Measurements from ENCODE around the gene MYO7B. TPM values are rescaled to one million over a fixed set of nuclear protein-coding genes. Genes with fewer than 3 reads are reported as not detected.

The MYO7B gene
- total and polyA plus RNA-seq, 10 donors = 32.3 to 165 (median 52.9) TPM

DNA sequence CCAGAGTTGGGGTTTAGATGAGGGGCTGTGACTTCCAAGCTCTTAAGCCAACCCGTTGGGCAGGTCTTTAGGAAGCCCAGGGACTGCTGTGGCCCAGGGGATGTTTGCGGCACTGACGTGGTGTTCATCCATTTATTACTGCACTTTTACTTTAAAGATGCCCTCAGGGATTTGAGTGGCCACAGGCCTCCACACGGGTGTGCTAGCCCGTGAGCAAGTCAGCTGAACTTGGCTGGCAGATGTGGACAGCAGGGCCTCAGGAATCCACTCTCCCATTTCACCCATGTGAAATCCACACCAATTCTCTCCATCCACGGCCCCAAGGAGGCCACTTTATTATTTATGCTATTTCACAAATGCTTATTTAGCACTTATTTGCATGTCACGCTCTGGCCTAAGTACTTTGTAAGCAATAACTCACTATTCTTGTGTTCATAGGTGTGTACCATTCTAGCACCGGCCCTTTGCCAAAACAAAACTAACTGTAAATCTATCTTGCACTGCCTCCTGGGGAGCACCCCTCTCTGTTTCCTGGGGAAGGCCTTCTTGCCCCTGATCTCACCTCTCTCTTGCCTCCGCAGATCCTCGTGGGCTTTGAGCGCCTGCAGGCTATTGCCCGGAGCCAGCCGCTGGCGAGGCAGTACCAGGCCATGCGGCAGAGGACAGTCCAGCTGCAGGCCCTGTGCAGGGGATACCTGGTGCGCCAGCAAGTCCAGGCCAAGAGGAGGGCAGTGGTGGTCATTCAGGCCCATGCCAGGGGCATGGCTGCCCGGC is 71.3 kb downstream of the MYO7B start:
- Histone ChIP-seq H3K4me3 (no peak overlapping the region), H3K4me1 (peaks cover 0 to 11% (median 0%) of the 10 kb centered on the region in 6 donors), H3K9me3 (peaks cover 0 to 28% (median 3%) of the 10 kb centered on the region in 8 donors), H3K27me3 (replicated peaks in 1 of 7) (no peaks in the 10 kb centered on the region), H3K36me3 (peaks cover 0 to 9% (median 0%) of the 10 kb centered on the region in 6 donors), H3K27ac (no peak overlapping the region)
- 87 to 92% (median 92%) methylated on average over 12 to 17 of the region's 17 CpGs for WGBS, 5 donors
- peak; percentile 62 for DNase-seq
- intact Hi-C loops (cut with DNase I; ENCODE audit: low total_unique reads) = no loop called here
- TF ChIP-seq, protein P1, sequence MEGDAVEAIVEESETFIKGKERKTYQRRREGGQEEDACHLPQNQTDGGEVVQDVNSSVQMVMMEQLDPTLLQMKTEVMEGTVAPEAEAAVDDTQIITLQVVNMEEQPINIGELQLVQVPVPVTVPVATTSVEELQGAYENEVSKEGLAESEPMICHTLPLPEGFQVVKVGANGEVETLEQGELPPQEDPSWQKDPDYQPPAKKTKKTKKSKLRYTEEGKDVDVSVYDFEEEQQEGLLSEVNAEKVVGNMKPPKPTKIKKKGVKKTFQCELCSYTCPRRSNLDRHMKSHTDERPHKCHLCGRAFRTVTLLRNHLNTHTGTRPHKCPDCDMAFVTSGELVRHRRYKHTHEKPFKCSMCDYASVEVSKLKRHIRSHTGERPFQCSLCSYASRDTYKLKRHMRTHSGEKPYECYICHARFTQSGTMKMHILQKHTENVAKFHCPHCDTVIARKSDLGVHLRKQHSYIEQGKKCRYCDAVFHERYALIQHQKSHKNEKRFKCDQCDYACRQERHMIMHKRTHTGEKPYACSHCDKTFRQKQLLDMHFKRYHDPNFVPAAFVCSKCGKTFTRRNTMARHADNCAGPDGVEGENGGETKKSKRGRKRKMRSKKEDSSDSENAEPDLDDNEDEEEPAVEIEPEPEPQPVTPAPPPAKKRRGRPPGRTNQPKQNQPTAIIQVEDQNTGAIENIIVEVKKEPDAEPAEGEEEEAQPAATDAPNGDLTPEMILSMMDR (IDR thresholded peaks at IDR 0.05 in 8 of 11, conservative IDR thresholded peaks at IDR 0.05 in 3 of 11) = no peak
- TF ChIP-seq POLR2A (IDR thresholded peaks at IDR 0.05) = no peak
- no peak for TF ChIP-seq POLR2AphosphoS5 (IDR thresholded peaks at IDR 0.05)

DNA sequence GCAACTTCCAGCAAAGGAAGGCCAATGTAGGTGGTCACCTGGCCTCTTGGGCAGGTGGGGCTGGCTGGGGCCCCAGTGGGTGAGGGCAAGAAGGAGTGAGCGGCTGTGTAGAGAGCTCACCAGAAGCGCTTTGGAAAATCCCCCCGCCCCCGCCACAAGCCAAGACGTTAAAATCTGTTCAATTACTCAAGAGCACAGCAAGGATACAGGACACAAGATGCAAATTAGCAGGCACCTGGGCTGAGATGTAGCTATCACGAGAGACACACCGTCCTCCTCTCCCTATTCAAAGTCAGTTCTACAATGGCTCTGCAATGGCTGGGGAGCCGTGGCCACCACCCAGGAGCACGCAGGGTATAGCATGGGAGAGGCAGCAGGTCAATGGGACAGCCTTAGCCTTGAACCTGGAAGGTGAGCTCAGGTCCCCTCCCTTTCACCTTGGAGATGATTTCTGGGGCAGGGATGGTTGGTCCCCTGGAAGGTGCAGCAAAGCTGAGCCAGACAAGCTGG is 72.0 kb downstream of the MYO7B start:
- WGBS, 5 donors = 85 to 92% (median 89%) methylated on average over 6 to 9 of the region's 9 CpGs
- H3K4me3 ChIP-seq = no peak overlapping the region
- intact Hi-C loops (cut with DNase I; ENCODE audit: low total_unique reads) = no loop called here
- H3K4me1 ChIP-seq = peaks cover 0 to 11% (median 0%) of the 10 kb centered on the region in 6 donors
- TF ChIP-seq POLR2AphosphoS5 (IDR thresholded peaks at IDR 0.05) (no peak), POLR2A (IDR thresholded peaks at IDR 0.05) (no peak)
- TF ChIP-seq, protein P1 (IDR thresholded peaks at IDR 0.05 in 8 of 11, conservative IDR thresholded peaks at IDR 0.05 in 3 of 11) = no peak
- no peak overlapping the region for H3K27ac ChIP-seq
- H3K36me3 ChIP-seq = peaks cover 0 to 9% (median 0%) of the 10 kb centered on the region in 6 donors
- no peaks in the 10 kb centered on the region for H3K27me3 ChIP-seq (replicated peaks in 1 of 7)
- peaks cover 0 to 27% (median 5%) of the 10 kb centered on the region in 8 donors for H3K9me3 ChIP-seq
- DNase-seq = peak; percentile 48

DNA sequence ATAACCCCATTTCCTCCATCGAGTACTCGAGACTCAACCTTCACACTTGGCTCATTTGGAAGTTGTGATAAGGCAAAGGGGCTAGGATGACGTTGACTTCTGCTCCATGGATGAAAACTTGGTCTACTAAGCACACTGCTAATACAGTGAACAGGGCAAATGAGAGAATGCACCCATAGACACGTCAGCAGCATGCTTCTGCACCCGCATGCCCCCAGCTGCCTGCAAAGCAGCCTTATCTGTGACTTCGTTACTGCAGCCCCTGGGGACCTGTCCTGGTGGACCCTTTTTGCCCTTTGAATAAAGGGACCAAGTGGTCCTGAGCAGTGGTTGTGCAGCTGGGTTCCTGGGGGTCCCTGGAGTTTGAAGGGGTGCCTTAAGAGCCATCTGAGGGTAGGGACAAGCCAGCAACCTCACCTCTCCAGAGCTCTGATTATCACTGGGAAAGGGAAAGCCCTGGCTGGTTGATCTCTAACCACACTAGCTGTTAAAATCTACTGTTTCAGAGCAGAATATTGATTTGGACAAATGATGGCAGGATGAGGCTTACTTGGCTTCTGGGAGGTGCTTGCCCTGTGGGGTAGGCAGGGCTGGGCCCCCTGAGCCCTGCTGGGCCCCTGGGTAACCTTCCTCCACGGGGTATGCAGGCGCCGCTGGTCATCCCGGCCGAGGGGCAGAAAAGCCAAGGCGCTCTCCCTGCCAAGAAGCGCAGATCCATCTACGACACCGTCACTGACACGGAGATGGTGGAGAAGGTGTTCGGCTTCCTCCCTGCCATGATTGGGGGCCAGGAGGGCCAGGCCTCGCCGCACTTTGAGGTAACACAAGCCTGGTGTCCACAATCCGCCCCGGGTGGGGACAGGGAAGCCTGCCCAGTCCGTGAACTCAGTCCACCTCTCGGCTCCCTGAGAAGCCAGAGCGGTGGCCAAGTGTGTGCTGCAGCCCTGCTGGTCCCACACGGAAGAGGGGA is 72.9 kb downstream of the MYO7B start:
- peak; percentile 67 for DNase-seq
- H3K27me3 ChIP-seq (replicated peaks in 1 of 7) = no peaks in the 10 kb centered on the region
- intact Hi-C loops (cut with DNase I; ENCODE audit: low total_unique reads) = no loop called here
- TF ChIP-seq, protein P1 (IDR thresholded peaks at IDR 0.05 in 8 of 11, conservative IDR thresholded peaks at IDR 0.05 in 3 of 11) = no peak
- TF ChIP-seq POLR2A (IDR thresholded peaks at IDR 0.05) = no peak
- no peak for TF ChIP-seq POLR2AphosphoS5 (IDR thresholded peaks at IDR 0.05)
- H3K4me3 ChIP-seq = no peak overlapping the region
- H3K4me1 ChIP-seq = peaks cover 0 to 11% (median 0%) of the 10 kb centered on the region in 6 donors
- WGBS, 5 donors = 83 to 86% (median 85%) methylated on average over 24 to 25 of the region's 25 CpGs
- peaks cover 0 to 9% (median 0%) of the 10 kb centered on the region in 6 donors for H3K36me3 ChIP-seq
- peaks cover 0 to 29% (median 12%) of the 10 kb centered on the region in 8 donors for H3K9me3 ChIP-seq
- H3K27ac ChIP-seq = no peak overlapping the region
